ENCODE data around the gene USF3.

Gene USF3

DNA sequence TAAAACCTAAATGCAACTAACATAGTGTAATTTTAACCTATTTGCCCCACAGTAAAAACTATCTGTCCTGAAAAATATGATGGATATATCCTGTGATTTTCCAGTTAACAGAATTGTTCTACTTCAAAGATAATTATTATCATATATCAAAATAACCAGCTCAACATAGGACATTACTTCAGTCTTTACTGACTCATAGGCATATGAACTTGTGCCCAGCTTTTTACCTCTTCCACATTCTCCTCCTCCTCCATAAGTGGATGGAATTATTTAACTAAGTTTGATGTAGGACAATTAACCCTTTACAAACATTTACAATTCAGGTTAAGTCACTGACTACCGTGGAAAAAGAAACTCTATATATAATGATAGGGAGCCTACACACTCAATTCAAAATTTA lies 22.9 kb upstream of the USF3 start:
- Histone ChIP-seq H3K9ac (no peak overlapping the region), H3K4me3 (ENCODE audit: low read depth, low read length) (no peak overlapping the region), H3K79me2 (no peaks in the 10 kb centered on the region), H3K9me3 (ENCODE audit: control insufficient read depth, low read length) (no peaks in the 10 kb centered on the region), H3K27ac (no peak overlapping the region), H3K4me1 (no peaks in the 10 kb centered on the region), H3K27me3 (ENCODE audit: control insufficient read depth, insufficient read depth, low read length) (no peaks in the 10 kb centered on the region), H3K4me2 (ENCODE audit: low read length) (no peak overlapping the region), H3K36me3 (ENCODE audit: control insufficient read depth, insufficient read depth, low read length) (no peaks in the 10 kb centered on the region), H2AFZ (no peak overlapping the region)
- TF ChIP-seq, protein P1, sequence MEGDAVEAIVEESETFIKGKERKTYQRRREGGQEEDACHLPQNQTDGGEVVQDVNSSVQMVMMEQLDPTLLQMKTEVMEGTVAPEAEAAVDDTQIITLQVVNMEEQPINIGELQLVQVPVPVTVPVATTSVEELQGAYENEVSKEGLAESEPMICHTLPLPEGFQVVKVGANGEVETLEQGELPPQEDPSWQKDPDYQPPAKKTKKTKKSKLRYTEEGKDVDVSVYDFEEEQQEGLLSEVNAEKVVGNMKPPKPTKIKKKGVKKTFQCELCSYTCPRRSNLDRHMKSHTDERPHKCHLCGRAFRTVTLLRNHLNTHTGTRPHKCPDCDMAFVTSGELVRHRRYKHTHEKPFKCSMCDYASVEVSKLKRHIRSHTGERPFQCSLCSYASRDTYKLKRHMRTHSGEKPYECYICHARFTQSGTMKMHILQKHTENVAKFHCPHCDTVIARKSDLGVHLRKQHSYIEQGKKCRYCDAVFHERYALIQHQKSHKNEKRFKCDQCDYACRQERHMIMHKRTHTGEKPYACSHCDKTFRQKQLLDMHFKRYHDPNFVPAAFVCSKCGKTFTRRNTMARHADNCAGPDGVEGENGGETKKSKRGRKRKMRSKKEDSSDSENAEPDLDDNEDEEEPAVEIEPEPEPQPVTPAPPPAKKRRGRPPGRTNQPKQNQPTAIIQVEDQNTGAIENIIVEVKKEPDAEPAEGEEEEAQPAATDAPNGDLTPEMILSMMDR (IDR thresholded peaks at IDR 0.05) = no peak

DNA sequence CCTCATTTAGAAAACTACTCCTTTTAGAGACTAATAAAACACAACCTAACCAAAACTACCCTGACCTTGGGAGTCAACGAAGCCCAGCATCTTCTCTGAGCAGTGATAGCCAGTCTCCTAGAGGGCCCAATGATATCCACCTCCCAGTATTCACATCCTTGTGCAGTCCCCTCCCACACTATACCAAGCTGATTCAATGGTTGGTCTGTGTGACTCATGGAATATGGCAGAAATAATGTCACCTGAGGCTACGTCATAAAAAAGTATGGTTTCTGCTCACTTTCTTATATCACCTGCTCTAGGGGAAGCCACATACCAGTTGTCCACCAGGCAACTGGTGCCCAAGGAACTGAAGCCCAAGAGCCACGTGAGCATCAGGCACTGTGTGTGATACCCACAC lies 21.4 kb upstream of the USF3 start:
- no peaks in the 10 kb centered on the region for H3K79me2 ChIP-seq
- TF ChIP-seq, protein P1 (IDR thresholded peaks at IDR 0.05) = no peak
- no peaks in the 10 kb centered on the region for H3K27me3 ChIP-seq (ENCODE audit: control insufficient read depth, insufficient read depth, low read length)
- H3K4me3 ChIP-seq (ENCODE audit: low read depth, low read length) = no peak overlapping the region
- no peaks in the 10 kb centered on the region for H3K36me3 ChIP-seq (ENCODE audit: control insufficient read depth, insufficient read depth, low read length)
- H3K27ac ChIP-seq = no peak overlapping the region
- H3K9ac ChIP-seq = no peak overlapping the region
- no peaks in the 10 kb centered on the region for H3K4me1 ChIP-seq
- H3K4me2 ChIP-seq (ENCODE audit: low read length) = no peak overlapping the region
- H3K9me3 ChIP-seq (ENCODE audit: control insufficient read depth, low read length) = no peaks in the 10 kb centered on the region
- H2AFZ ChIP-seq = no peak overlapping the region

DNA sequence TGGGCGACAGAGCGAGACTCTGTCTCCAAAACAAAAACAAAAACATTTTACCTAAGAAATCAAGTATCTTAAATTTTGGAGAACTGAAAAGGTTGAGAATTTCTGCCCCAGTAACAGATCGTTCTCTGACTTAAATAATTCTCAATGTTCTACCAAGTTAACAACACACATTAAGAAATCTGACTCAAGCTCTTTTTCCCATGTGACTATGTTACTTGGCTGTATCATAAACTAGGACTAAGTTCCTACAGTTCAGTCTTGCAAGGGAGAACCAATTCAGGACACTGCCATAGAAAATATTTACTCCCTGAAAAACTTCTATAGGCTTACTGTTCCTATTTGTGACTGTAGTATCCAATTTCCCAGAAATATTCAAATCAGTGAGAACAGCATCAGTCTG lies 20.9 kb upstream of the USF3 start:
- no peaks in the 10 kb centered on the region for H3K9me3 ChIP-seq (ENCODE audit: control insufficient read depth, low read length)
- H3K27ac ChIP-seq = no peak overlapping the region
- no peak overlapping the region for H3K4me2 ChIP-seq (ENCODE audit: low read length)
- H2AFZ ChIP-seq = no peak overlapping the region
- H3K9ac ChIP-seq = no peak overlapping the region
- TF ChIP-seq, protein P1 (IDR thresholded peaks at IDR 0.05) = no peak
- H3K4me3 ChIP-seq (ENCODE audit: low read depth, low read length) = no peak overlapping the region
- no peaks in the 10 kb centered on the region for H3K4me1 ChIP-seq
- no peaks in the 10 kb centered on the region for H3K27me3 ChIP-seq (ENCODE audit: control insufficient read depth, insufficient read depth, low read length)
- H3K79me2 ChIP-seq = no peaks in the 10 kb centered on the region
- no peaks in the 10 kb centered on the region for H3K36me3 ChIP-seq (ENCODE audit: control insufficient read depth, insufficient read depth, low read length)

DNA sequence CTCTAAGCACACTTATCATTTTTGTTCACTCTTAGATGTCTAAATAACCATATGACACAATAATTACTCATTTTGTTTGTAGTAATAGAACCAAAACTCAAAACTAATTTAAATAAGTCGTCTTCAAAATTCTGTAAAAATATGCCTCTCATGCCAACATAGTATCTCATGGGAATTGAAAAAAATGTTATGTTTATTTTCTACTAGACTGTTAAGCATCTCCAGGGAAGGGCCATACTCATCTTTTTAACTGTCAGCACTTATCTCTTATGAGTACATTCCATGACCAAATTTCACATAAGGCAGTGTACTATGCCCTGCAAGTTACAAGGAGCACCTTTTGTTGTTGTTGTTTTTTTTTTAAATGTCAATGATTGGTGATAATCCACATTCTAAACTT lies 18.3 kb upstream of the USF3 start:
- no peaks in the 10 kb centered on the region for H3K27me3 ChIP-seq (ENCODE audit: control insufficient read depth, insufficient read depth, low read length)
- TF ChIP-seq, protein P1 (IDR thresholded peaks at IDR 0.05) = no peak
- no peaks in the 10 kb centered on the region for H3K4me1 ChIP-seq
- H3K4me3 ChIP-seq (ENCODE audit: low read depth, low read length) = no peak overlapping the region
- no peaks in the 10 kb centered on the region for H3K79me2 ChIP-seq
- no peak overlapping the region for H3K27ac ChIP-seq
- H2AFZ ChIP-seq = no peak overlapping the region
- H3K9ac ChIP-seq = no peak overlapping the region
- H3K36me3 ChIP-seq (ENCODE audit: control insufficient read depth, insufficient read depth, low read length) = no peaks in the 10 kb centered on the region
- H3K9me3 ChIP-seq (ENCODE audit: control insufficient read depth, low read length) = no peaks in the 10 kb centered on the region
- H3K4me2 ChIP-seq (ENCODE audit: low read length) = no peak overlapping the region

DNA sequence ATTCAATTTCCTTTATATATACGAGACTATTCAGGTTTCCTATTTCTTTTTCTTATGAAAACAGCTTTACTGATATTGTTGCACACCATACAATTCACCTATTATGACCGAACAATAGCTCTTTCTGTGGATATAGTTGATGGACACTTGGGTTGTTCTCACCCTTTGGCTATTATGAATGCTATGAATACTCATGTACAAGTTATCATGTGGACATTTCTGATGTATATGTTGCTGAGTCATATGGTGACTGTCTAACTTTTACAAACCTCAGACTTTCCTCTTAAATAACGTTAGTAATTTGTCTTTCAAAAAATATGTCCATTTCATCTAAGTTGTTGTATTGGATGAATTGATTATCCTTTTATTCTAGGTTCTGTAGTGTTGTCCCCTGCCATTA lies 15.7 kb upstream of the USF3 start:
- Histone ChIP-seq H2AFZ (no peak overlapping the region), H3K27ac (no peak overlapping the region), H3K27me3 (ENCODE audit: control insufficient read depth, insufficient read depth, low read length) (no peaks in the 10 kb centered on the region), H3K4me2 (ENCODE audit: low read length) (no peak overlapping the region), H3K9ac (no peak overlapping the region), H3K79me2 (no peaks in the 10 kb centered on the region), H3K4me3 (ENCODE audit: low read depth, low read length) (no peak overlapping the region), H3K9me3 (ENCODE audit: control insufficient read depth, low read length) (no peaks in the 10 kb centered on the region), H3K4me1 (no peaks in the 10 kb centered on the region), H3K36me3 (ENCODE audit: control insufficient read depth, insufficient read depth, low read length) (no peaks in the 10 kb centered on the region)
- TF ChIP-seq, protein P1 (IDR thresholded peaks at IDR 0.05) = no peak
